ENCODE data around the gene SBDS.
"Not testable (repeated sequence)": the region's sequence is repeated elsewhere in the genome, so short reads cannot be mapped to it uniquely, and the experiment has no call there.

DNA sequence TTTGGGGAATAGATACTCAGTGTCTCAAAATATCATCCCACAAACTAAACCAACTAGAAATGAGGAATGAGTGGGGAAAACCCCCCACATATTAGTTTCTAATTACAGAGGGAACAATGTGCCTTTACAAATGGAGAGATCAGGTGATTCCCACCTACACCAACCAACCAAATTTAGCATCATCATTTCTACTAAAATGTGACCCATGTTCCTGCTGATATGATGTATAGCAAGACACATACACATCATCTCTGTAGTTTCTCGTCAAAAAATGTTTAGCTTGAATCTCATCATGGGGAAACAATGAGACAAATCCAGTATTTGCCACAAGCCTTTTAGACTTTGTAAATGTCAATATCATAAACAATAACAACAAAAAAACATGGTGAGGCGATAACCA, 36.3 kb upstream of the SBDS start:
- TF ChIP-seq, protein P1, sequence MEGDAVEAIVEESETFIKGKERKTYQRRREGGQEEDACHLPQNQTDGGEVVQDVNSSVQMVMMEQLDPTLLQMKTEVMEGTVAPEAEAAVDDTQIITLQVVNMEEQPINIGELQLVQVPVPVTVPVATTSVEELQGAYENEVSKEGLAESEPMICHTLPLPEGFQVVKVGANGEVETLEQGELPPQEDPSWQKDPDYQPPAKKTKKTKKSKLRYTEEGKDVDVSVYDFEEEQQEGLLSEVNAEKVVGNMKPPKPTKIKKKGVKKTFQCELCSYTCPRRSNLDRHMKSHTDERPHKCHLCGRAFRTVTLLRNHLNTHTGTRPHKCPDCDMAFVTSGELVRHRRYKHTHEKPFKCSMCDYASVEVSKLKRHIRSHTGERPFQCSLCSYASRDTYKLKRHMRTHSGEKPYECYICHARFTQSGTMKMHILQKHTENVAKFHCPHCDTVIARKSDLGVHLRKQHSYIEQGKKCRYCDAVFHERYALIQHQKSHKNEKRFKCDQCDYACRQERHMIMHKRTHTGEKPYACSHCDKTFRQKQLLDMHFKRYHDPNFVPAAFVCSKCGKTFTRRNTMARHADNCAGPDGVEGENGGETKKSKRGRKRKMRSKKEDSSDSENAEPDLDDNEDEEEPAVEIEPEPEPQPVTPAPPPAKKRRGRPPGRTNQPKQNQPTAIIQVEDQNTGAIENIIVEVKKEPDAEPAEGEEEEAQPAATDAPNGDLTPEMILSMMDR (IDR thresholded peaks at IDR 0.05; ENCODE audit: low read depth, low read length) = not testable (repeated sequence)
- not testable (repeated sequence) for TF ChIP-seq EZH2phosphoT487 (IDR thresholded peaks at IDR 0.05; ENCODE audit: low read depth)

Data from OCI-LY3 (cell line).